ENCODE results near the gene NUP93.

NUP93 gene

GRCh38 chr16:56870276-56870888, 140.5 kb downstream of the NUP93 start:
- H3K27ac Mint-ChIP-seq: no peak overlapping the region
- no peaks in the 10 kb centered on the region for H3K9me3 Mint-ChIP-seq

GRCh38 chr16:56871172-56871593, 141.3 kb downstream of the NUP93 start:
- TF ChIP-seq, protein P1, sequence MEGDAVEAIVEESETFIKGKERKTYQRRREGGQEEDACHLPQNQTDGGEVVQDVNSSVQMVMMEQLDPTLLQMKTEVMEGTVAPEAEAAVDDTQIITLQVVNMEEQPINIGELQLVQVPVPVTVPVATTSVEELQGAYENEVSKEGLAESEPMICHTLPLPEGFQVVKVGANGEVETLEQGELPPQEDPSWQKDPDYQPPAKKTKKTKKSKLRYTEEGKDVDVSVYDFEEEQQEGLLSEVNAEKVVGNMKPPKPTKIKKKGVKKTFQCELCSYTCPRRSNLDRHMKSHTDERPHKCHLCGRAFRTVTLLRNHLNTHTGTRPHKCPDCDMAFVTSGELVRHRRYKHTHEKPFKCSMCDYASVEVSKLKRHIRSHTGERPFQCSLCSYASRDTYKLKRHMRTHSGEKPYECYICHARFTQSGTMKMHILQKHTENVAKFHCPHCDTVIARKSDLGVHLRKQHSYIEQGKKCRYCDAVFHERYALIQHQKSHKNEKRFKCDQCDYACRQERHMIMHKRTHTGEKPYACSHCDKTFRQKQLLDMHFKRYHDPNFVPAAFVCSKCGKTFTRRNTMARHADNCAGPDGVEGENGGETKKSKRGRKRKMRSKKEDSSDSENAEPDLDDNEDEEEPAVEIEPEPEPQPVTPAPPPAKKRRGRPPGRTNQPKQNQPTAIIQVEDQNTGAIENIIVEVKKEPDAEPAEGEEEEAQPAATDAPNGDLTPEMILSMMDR (IDR thresholded peaks at IDR 0.05; ENCODE audit: unreplicated experiment in 3 of 3): no peak
- H3K36me3 Mint-ChIP-seq (ENCODE audit: low read depth): no peaks in the 10 kb centered on the region
- peaks cover 5% of the 10 kb centered on the region for H3K27me3 Mint-ChIP-seq (ENCODE audit: low read depth)
- no peaks in the 10 kb centered on the region for H3K9me3 Mint-ChIP-seq
- H3K27ac Mint-ChIP-seq: peak overlapping the region in 1 of 3 experiments; percentile 83
- peaks cover 14% of the 10 kb centered on the region for H3K4me1 Mint-ChIP-seq
- H3K4me3 Mint-ChIP-seq: no peak overlapping the region

More at GRCh38 chr16:56870276-56870888, 140.5 kb downstream of the NUP93 start:
- H3K4me3 Mint-ChIP-seq: no peak overlapping the region
- peaks cover 14% of the 10 kb centered on the region for H3K4me1 Mint-ChIP-seq
- peaks cover 5% of the 10 kb centered on the region for H3K27me3 Mint-ChIP-seq (ENCODE audit: low read depth)
- H3K36me3 Mint-ChIP-seq (ENCODE audit: low read depth): no peaks in the 10 kb centered on the region
- TF ChIP-seq, protein P1 (IDR thresholded peaks at IDR 0.05; ENCODE audit: unreplicated experiment in 3 of 3): no peak

GRCh38 chr16:56872863-56873391, 143.0 kb downstream of the NUP93 start:
- H3K36me3 Mint-ChIP-seq (ENCODE audit: low read depth): no peaks in the 10 kb centered on the region
- peak overlapping the region in 1 of 3 experiments; percentile 55 for H3K27ac Mint-ChIP-seq
- peaks cover 5% of the 10 kb centered on the region for H3K27me3 Mint-ChIP-seq (ENCODE audit: low read depth)
- H3K9me3 Mint-ChIP-seq: no peaks in the 10 kb centered on the region
- H3K4me3 Mint-ChIP-seq: no peak overlapping the region
- TF ChIP-seq, protein P1 (IDR thresholded peaks at IDR 0.05; ENCODE audit: unreplicated experiment in 3 of 3): no peak
- peaks cover 7% of the 10 kb centered on the region for H3K4me1 Mint-ChIP-seq

DNA sequence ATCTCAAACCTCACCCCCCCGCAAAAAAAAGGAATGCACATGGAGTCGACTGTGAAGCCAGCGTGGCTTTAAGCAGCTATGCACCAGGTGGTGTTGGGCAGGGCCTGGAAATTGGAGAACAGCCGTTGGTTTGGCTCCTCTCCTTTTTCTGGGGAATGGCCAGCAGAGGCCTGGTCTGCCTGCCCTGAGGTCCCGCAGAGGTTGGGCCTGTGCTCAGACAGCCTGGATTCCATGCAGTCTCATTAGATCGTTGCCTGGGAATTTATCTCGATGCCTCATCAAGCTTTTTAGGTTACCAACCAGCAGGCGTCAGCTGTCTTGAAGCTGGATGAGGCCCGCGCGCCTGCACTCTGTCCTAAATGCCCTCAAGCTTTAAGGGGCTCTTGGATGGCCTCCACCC, 144.9 kb downstream of the NUP93 start:
- Mint-ChIP-seq H3K27ac (peak overlapping the region in 1 of 3 experiments; percentile 77), H3K36me3 (ENCODE audit: low read depth) (no peaks in the 10 kb centered on the region), H3K9me3 (no peaks in the 10 kb centered on the region), H3K4me1 (peaks cover 7% of the 10 kb centered on the region), H3K27me3 (ENCODE audit: low read depth) (peaks cover 5% of the 10 kb centered on the region), H3K4me3 (no peak overlapping the region)
- TF ChIP-seq, protein P1 (IDR thresholded peaks at IDR 0.05; ENCODE audit: unreplicated experiment in 3 of 3): no peak

DNA sequence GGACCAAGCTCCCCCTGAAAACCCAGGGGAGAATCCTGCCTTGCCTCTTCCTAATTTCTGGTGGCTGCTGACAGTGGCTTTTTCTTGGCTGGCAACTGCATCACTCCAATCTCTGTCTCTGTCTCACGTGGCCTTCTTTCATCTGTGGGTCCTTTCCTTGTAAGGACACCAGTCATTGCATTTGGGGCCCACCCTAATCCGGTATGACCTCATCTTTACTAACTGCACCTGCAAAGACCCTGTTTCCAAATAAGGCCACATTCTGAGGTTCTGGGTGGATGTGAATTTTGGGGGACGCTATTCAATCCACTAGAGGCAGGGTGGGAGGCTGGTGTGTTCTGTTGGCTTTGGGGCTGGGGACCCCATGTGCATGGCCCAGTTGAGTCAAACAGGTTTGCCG, 146.1 kb downstream of the NUP93 start:
- no peaks in the 10 kb centered on the region for H3K9me3 Mint-ChIP-seq
- TF ChIP-seq, protein P1 (IDR thresholded peaks at IDR 0.05; ENCODE audit: unreplicated experiment in 3 of 3): no peak
- H3K27me3 Mint-ChIP-seq (ENCODE audit: low read depth): peaks cover 2% of the 10 kb centered on the region
- peaks cover 7% of the 10 kb centered on the region for H3K4me1 Mint-ChIP-seq
- no peaks in the 10 kb centered on the region for H3K36me3 Mint-ChIP-seq (ENCODE audit: low read depth)
- no peak overlapping the region for H3K4me3 Mint-ChIP-seq
- no peak overlapping the region for H3K27ac Mint-ChIP-seq

Data from nephron (organoid).